Heart right ventricle (tissue), 16 donors: ENCODE measurements around the gene CEP126. TPM values are rescaled to one million over a fixed set of nuclear protein-coding genes. Genes with fewer than 3 reads are reported as not detected.
A peak's percentile ranks its signal among the peaks of the same experiment; 100 is the strongest.

ENCODE experiments used
- ATAC-seq, 8 donors: fragments of 200-7000 bp; cut with Tn5 transposase; one replicate each; pipeline ENCODE4 v1.9.1; 2020; ENCODE audit warnings: mild to moderate bottlenecking in 8 of 8, moderate library complexity in 8 of 8, moderate number of reproducible peaks in 1 of 8
- DNase-seq, 2 donors: peaks; one replicate each; pipeline ENCODE4 v3.0.0-alpha.2; 2020
- H3K27ac ChIP-seq, 10 donors: fragments of 200-600 bp; sonication (generic) in 2 of 10; one replicate each; pipeline versions ENCODE4 v1.5.0 to v1.8.0; 2020 to 2022; ENCODE audit warnings: mild to moderate bottlenecking in 3 of 10
- H3K27me3 ChIP-seq, 7 donors: fragments of 200-600 bp; one replicate each; pipeline ENCODE4 v1.8.0; 2021 to 2022; ENCODE audit warnings: mild to moderate bottlenecking in 2 of 7
- H3K36me3 ChIP-seq, 9 donors: fragments of 200-600 bp; sonication (generic) in 1 of 9; one replicate each; pipeline versions ENCODE4 v1.5.0 to v1.8.0; 2020 to 2022; ENCODE audit warnings: mild to moderate bottlenecking in 2 of 9
- H3K4me1 ChIP-seq, 9 donors: fragments of 200-600 bp; sonication (generic) in 1 of 9; one replicate each; pipeline versions ENCODE4 v1.5.0 to v1.8.0; 2020 to 2022; ENCODE audit warnings: mild to moderate bottlenecking in 4 of 9
- H3K4me3 ChIP-seq, 10 donors: fragments of 200-600 bp; sonication (generic) in 2 of 10; one replicate each; pipeline versions ENCODE4 v1.5.0 to v1.8.0; 2020 to 2022; ENCODE audit warnings: mild to moderate bottlenecking in 7 of 10, moderate library complexity in 2 of 10
- H3K9me3 ChIP-seq, 11 donors: fragments of 200-600 bp in 10 of 11; sonication (generic) in 2 of 11; one replicate each; pipeline versions ENCODE4 v1.5.0 to v1.8.0; 2013 to 2022; ENCODE audit warnings: mild to moderate bottlenecking in 2 of 11, control low read depth in 1 of 11, moderate library complexity in 1 of 11
- CTCF ChIP-seq, 9 donors: fragments of 200-600 bp; sonication (generic) in 2 of 9; IDR thresholded peaks; one replicate each; pipeline versions ENCODE4 v1.5.0 to v1.8.0; 2021 to 2022; ENCODE audit warnings: antibody characterized with exemption in 9 of 9, mild to moderate bottlenecking in 5 of 9, moderate library complexity in 1 of 9
- WGBS, 2 donors: extraction: QIAGEN DNeasy Blood & Tissue Kit; methylation state at CpG; one replicate each; pipeline ENCODE4 v1.1.7; 2013; ENCODE audit warnings: inconsistent platforms in 1 of 2; 5-methylcytosine and 5-hydroxymethylcytosine counted together
- intact Hi-C, 10 donors: fragments of 100-400 bp; cut with DNase I; formaldehyde crosslinking; loops; one replicate each; pipeline versions ENCODE4 v1.11.1 to v1.14.2; 2022
- long read RNA-seq, 3 donors: library from polyadenylated mRNA; unstranded; transcript quantifications; one replicate each; pipeline ENCODE4 v2.0.0, GENCODE V29; 2020 to 2021
- polyA plus RNA-seq, 2 donors: library from polyadenylated mRNA; stranded (reverse); fragments of 200-250 nt; gene quantifications; one replicate each; pipeline ENCODE4 v1.2.3, GENCODE V29; 2013
- total RNA-seq, 10 donors: library from RNA; stranded (reverse); fragmentation: NEBNext Ultra II Directional in 3 of 10; extraction: Animal tissue kit (Norgen Biotek cat#: 25700) in 3 of 10; gene quantifications; one replicate each; pipeline versions ENCODE4 v1.2.1 to v1.2.4, GENCODE V29; 2021 to 2023
- donor health status: Arrhythmogenic right ventricular cardiomyopathy.
- donor health status: ischemic (EF 13 %, LVEDD 7.1; RV severe dilation, severe dysfunction).
- donor health status: healthy with polysubstance abuse.
- donor health status: DM: no; HTN: yes; CAD: no.
- donor health status: DM: no; HTN: no; CAD: no.
- donor health status: ischemic (EF 25% LVEDD 6.9; RV normal size, moderate dysfunction).
- donor health status: ischemic (EF 25% LVEDD 5.7; RV mildly dilated, moderate dysfunction).
- donor health status: healthy.
- donor health status: DM: yes; HTN: yes; CAD: no.
- donor health status: Ischemic cardiomyopathy.
- donor health status: ischemic (EF 35%, LVEDD 5.7; RV mildly dilated, moderate dysfunction).
- donor health status: nonischemic (EF 11% LVEDD 7.7; RV severe dilation, severe dysfunction).
- donor health status: DM: yes; HTN: yes; CAD: no.
- donor health status: PGD.
- donor health status: ischemic (EF 29% LVEDD 5.4; RV normal size, mild dysfunction).
- donor health status: nonischemic (EF 23%, LVEDD 6.1; RV moderate dilation, normal function).

CEP126 gene
- total RNA-seq (1 to 10 TPM in 6 of 10 donors, under 1 TPM in 4; 0.40 to 1.8 (median 1.2) TPM), polyA plus RNA-seq (1 to 10 TPM in 1 of 2 donors, under 1 TPM in 1; 0.25 to 2.5 TPM)
- long read RNA-seq, donor 1, full-length matches to known transcripts, result 1 of 1 reads
- long read RNA-seq, donor 1, partial matches to known transcripts, result 0 of 1 reads
- long read RNA-seq, donor 1, other reads (novel, unspliced or antisense), result 0 of 1 reads
- long read RNA-seq, donor 2, partial matches to known transcripts, result 2 of 4 reads
- long read RNA-seq, donor 2, other reads (novel, unspliced or antisense), result 2 of 4 reads
- long read RNA-seq, donor 3, partial matches to known transcripts, result 1 of 1 reads
- long read RNA-seq, donor 3, other reads (novel, unspliced or antisense), result 0 of 1 reads

- ATAC-seq, result peak; percentile 97 to 99 (median 98)
- Histone ChIP-seq H3K27me3 (no peaks in the 10 kb centered on the region), H3K27ac (peak within 1 kb of the TSS; percentile 12 to 85 (median 74)), H3K4me3 (peak within 1 kb of the TSS; percentile 41 to 87 (median 73)), H3K4me1 (peaks cover 0 to 32% (median 18%) of the 10 kb centered on the region in 9 donors), H3K36me3 (no peaks in the 10 kb centered on the region), H3K9me3 (no peaks in the 10 kb centered on the region)
- intact Hi-C loops, result loop anchor here in 2 of 10 donors (5.0 to 10.0 kb wide), 2 partner anchors 90 to 97 kb away; no protein-coding TSS in a partner anchor
- 0 to 1% methylated on average over 56 of the region's 56 CpGs for WGBS, 2 donors
- peak in 7 of 9 donors; percentile 30 to 75 (median 49) for TF ChIP-seq CTCF (IDR thresholded peaks at IDR 0.05)
- peak; percentile 94 for DNase-seq
These were observed at the start of gene CEP126 for GRCh38 chr11:101914738-101915426. Gene CEP126, plus strand, starts transcription at chr11:101915010. Its CDS starts 275 bp downstream, at chr11:101915285.

GRCh38 chr11:101866619-101867491 lies 48.0 kb upstream of the CEP126 start:
- Histone ChIP-seq H3K36me3 (no peaks in the 10 kb centered on the region), H3K4me3 (no peak overlapping the region), H3K4me1 (no peaks in the 10 kb centered on the region), H3K27ac (no peak overlapping the region), H3K27me3 (no peaks in the 10 kb centered on the region), H3K9me3 (peaks cover 0 to 8% (median 0%) of the 10 kb centered on the region in 11 donors)
- ATAC-seq (no peak), DNase-seq (no peak)
- intact Hi-C loops, result no loop called here
- no peak for TF ChIP-seq CTCF (IDR thresholded peaks at IDR 0.05)
- 84 to 86% methylated on average over 5 of the region's 5 CpGs for WGBS, 2 donors

- Histone ChIP-seq H3K36me3 (no peaks in the 10 kb centered on the region), H3K27ac (no peak overlapping the region), H3K27me3 (no peaks in the 10 kb centered on the region), H3K4me3 (no peak overlapping the region), H3K4me1 (no peaks in the 10 kb centered on the region), H3K9me3 (peaks cover 0 to 8% (median 0%) of the 10 kb centered on the region in 11 donors)
- ATAC-seq (no peak), DNase-seq (no peak)
- no peak for TF ChIP-seq CTCF (IDR thresholded peaks at IDR 0.05)
- 78 to 84% methylated on average over 2 of the region's 2 CpGs for WGBS, 2 donors
- intact Hi-C loops, result no loop called here
These were observed 46.9 kb upstream of the CEP126 start for GRCh38 chr11:101867951-101868350.

GRCh38 chr11:101870510-101870909 lies 44.3 kb upstream of the CEP126 start:
- no peaks in the 10 kb centered on the region for H3K27me3 ChIP-seq
- no peak for ATAC-seq
- no peak overlapping the region for H3K27ac ChIP-seq
- TF ChIP-seq CTCF (IDR thresholded peaks at IDR 0.05), result no peak
- peaks cover 0 to 1% (median 0%) of the 10 kb centered on the region in 11 donors for H3K9me3 ChIP-seq
- H3K4me3 ChIP-seq, result no peak overlapping the region
- WGBS, 2 donors, result 87 to 88% methylated on average over 6 of the region's 6 CpGs
- DNase-seq, result no peak
- no peaks in the 10 kb centered on the region for H3K4me1 ChIP-seq
- H3K36me3 ChIP-seq, result no peaks in the 10 kb centered on the region
- intact Hi-C loops, result no loop called here
